Inferior parietal cortex (tissue), 1 donor: ENCODE data around the gene NPIPB8.
"Not testable (repeated sequence)": the region's sequence is repeated elsewhere in the genome, so short reads cannot be mapped to it uniquely, and the experiment has no call there.

Source experiments
- DNase-seq: peaks from one replicate; pipeline ENCODE4 v3.0.0-alpha.2; 2016; ENCODE audit errors: extremely low spot score

The NPIPB8 gene

DNA sequence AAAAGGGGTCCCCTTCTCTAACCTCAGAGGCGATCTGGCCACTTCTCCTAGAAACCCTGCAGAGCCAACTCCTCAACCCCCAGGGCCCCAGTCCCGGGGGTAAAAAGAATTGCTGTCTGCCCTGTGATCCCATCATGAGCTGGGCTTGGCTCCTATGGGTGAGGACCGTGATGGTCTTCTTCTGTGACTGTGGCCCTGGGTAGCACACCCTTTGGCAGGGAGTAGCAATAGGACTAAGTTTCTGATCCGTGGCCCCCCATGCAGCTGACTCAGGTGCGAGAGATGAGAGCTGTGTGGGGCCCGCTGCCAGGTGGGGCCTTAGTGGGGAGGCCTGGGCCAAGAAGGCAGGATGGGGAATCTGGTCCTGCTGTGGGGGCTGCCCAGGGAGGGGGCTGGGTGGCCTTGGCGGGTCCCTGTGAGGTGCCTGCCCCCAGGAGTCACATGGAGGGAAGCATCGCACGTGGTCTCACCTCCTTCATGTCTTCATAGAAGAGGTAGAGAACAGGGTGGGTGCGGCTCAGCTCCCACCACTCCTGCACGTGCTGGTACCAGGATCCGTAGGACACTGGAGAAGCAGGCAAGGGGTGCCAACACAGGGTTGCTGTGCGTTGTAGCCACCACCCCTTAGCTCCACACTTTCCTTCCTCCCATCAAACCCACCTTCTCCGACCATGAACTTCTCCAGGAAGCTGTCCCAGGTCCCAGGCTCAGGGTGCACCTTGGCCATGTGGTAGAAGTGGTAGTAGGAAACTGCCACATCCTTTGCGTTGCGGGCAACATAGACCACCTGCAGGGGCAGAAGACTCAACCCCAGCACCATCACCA lies 31.4 kb upstream of the NPIPB8 start:
- no peak for DNase-seq

DNA sequence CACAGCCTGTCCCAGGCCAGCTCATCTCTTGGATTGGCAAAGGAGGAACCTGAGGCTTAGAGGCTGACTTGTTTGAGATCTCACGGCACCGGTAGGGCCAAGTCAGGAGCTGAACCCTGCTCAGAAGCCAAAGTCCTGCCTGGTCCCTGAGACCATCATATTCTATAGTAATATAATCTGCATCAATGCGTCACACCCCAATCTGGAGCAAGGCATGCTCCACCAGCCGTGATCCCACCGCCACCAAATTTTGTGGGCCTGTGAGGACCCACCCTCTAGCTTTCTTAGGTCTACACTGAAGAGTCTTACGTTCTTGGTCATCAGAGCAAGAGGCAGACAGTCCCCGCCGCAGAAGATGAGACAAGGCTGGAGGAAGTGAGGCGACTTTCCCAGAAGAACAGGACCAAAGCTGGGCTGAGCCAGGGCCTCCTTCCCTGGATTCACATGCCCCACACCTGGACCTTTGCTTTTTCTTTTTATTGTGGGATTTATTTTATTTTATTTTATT lies 30.7 kb upstream of the NPIPB8 start:
- DNase-seq = no peak

- not testable (repeated sequence) for DNase-seq
Observed at GRCh38 chr16:28607681-28608495, 30.0 kb upstream of the NPIPB8 start.

- not testable (repeated sequence) for DNase-seq
Observed at GRCh38 chr16:28608496-28608808, 29.4 kb upstream of the NPIPB8 start.

DNA sequence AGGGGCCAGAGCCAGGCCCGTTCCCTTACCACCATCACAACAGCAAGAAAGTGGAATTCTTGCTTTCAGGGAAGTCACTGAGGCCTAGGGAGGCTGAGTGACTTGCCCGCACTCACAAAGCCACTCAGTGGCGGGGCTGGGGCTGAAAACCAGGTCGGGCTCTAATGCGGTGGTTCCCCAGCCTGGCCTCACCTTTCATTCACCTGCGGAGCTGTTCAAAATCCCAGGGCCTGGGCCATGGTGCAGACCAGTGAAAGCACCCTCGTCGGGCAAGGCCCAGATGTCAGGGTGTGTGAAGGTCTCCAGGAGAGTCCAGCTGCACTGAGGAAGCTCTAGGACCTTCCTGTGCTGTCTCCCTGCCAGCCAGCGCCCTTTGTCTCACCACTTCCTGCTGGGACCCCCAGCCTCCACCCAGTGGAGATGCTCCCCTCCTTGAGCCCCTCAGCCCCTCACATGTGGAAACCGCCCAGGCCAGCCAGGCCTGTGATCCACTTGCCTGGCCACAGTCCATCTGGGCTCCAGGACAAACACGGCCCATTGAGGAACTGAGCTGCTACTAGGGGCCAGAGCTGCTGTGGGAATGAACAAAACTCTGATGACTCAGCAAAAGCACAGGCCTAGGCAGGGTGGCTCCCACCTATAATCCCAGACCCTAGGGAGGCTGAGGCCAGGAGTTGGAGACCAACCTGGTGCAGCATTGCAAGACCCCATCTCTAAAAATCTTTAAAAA lies 28.8 kb upstream of the NPIPB8 start:
- DNase-seq = not testable (repeated sequence)

- no peak for DNase-seq
Observed at GRCh38 chr16:28609631-28610594, 28.0 kb upstream of the NPIPB8 start, which contains the start of gene SULT1A1. Gene SULT1A1, minus strand, starts transcription at chr16:28610044. Its CDS starts 1,189 bp downstream, at chr16:28608855.

DNA sequence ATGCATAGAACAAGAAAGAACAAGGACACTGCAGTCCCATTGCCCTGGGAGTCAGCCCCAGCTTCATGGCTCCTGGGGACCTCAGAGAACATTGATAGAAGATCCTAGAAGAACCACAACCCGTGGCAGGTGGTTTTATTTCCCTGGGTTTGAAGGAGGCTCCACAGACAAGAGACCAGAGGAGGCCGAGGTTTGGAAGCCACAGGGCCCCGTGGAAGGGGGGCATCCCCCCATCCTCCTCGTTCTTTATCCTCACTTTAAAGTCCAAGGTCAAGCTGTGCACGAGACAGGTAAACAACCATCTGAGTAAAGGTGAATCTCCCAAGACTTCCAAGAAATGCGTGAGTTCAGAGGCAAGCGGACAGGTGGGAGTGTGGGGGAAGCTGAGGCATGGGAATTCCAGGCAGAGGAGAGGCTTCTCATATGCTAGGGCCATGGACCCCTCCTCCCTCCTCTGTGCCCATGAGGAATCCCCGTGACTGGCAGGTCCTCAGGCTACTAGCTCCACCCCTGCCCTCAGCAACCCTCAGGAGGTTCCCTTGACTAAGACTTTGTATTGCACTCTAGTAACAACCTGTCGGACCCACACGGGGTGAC lies 27.2 kb upstream of the NPIPB8 start:
- no peak for DNase-seq

DNA sequence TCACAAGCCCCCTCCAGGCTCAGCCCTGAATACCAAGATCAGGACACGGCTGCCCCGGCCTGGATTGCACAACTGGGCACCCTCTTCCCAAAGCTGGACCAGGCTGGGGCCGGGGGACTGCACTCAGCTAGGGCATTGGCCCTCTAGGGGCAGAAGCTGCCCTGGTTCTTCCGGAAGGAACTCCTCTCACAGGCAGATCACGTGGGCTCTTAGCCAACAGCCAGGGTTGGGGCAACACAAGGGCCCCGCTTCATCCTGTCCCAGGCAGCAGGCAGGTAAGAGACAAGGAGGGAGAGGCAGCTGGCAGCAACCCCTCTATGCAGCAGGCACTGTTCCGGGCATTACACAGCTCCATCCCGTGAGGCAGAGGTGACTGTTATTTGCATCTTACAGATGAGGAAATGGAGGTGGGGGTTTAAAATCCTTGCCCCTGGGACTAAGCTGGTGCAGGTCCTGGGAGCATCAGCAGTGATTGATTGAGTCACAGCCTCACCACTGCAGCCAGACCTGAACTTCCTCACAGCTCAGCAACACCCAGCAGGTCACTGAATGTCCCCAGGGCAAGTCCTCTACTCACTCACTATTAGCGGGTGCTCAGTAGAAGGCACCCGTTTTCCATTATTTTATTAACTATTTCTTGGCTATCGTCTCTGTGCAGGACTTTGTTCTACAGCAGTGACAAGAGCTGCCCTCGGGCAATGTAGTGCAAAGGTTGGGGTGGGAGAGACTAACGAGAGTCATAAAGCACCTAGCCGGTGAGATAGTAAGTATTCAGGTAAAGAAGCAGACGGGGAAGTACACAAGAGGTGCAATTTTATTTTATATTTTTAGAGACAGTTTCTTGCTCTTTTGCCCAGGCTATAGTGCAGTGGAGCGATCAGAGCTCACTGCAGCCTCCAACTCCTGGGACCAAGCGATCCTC lies 25.2 kb upstream of the NPIPB8 start:
- DNase-seq = not testable (repeated sequence)

GRCh38 chr16:28613912-28614311 lies 24.0 kb upstream of the NPIPB8 start:
- not testable (repeated sequence) for DNase-seq

- not testable (repeated sequence) for DNase-seq
Observed at GRCh38 chr16:28614561-28614960, 23.3 kb upstream of the NPIPB8 start.

GRCh38 chr16:28615486-28616223 lies 22.2 kb upstream of the NPIPB8 start:
- DNase-seq = peak; percentile 26

DNA sequence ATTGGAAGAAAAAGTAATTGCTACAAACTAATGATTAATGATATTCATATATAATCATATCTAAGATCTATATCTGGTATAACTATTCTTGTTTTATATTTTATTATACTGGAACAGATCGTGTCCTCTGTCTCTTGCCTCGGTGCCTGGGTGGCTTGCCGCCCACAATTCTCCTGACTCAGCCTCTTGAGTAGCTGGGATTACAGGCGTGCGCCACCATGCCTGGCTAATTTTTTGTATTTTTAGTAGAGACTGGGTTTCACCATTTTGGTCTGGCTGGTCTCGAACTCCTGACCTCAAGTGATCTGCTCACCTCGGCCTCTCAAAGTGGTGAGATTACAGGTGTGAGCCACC lies 21.7 kb upstream of the NPIPB8 start:
- DNase-seq = not testable (repeated sequence)

DNA sequence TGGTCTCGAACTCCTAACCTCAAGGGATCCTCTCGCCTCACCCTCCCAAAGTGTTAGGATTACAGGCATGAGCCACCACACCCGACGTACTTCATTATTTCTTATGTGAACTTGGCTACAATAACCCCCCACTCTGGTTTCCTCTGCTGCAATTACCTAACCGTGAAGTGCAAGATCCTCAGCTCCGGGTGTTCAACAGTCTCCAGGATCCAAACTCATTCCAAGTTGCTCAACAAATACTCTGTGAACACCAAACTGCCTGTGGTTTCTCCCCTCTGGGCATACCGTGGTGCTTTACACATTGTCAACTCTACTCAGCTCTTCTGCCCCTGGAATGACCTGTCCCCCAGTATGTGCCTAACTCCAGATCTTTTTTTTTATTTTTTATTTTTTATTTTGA lies 21.2 kb upstream of the NPIPB8 start:
- DNase-seq = no peak

DNA sequence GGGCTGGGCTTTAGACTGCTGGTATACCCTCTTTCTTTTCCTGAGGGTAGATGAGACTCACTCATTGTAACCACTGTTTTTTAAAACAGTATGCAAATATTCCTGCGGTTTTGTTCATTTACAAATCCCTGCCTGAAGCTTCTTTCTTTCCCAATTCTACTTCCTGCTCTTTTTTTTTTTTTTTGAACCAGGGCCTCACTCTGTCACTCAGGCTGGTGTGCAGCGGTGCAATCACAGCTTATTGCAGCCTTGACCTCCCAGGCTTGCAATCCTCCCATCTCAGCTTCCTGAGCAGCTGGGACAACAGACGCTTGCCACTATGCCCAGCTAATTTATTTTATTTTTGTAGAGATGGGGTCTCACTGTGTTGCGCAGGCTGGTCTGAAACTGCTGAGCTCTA lies 20.0 kb upstream of the NPIPB8 start:
- no peak for DNase-seq

DNA sequence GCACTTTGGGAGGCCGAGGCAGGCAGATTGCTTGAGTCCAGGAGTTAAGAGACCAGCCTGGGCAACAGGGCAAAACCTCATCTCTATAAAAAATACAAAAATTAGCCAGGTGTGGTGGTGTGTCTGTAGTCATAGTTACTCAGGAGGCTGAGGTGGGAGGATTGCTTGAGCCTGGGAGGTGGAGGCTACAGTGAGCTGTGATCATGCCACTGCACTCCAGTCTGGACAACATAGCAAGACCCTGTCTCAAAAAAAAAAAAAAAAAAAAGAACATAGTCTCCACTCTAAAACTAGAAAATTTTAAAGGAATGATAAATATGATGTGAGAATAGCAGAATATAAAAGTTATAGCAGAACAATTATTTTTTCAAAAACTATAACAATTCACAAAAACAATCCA lies 17.5 kb upstream of the NPIPB8 start:
- DNase-seq = not testable (repeated sequence)

- no peak for DNase-seq
Observed at GRCh38 chr16:28621481-28622155, 16.2 kb upstream of the NPIPB8 start.

- DNase-seq = not testable (repeated sequence)
Observed at GRCh38 chr16:28622532-28623171, 15.2 kb upstream of the NPIPB8 start.
